RCC 7860 (cell line): ENCODE results near the gene RNF11.

Source experiments
- DNase-seq: peaks from one replicate; pipeline ENCODE4 v3.0.0-alpha.2; 2015; ENCODE audit warnings: low spot score
- FAIRE-seq: peaks from 2 replicates; lab custom pipeline; 2012; peaks lifted over from hg19 to GRCh38; lab: Jason Lieb, UNC

Gene RNF11

GRCh38 chr1:51294566-51295184 lies 58.6 kb downstream of the RNF11 start:
- no peak for FAIRE-seq
- no peak for DNase-seq

GRCh38 chr1:51295926-51296325 lies 59.9 kb downstream of the RNF11 start:
- no peak for FAIRE-seq

GRCh38 chr1:51296383-51297357 lies 60.6 kb downstream of the RNF11 start:
- DNase-seq, result peak; percentile 62
- FAIRE-seq, result no peak

More at GRCh38 chr1:51295926-51296325, 59.9 kb downstream of the RNF11 start:
- no peak for DNase-seq

- DNase-seq (no peak), FAIRE-seq (no peak)
These were observed 61.6 kb downstream of the RNF11 start for GRCh38 chr1:51297401-51298321.

- no peak for FAIRE-seq
- DNase-seq, result no peak
These were observed 62.2 kb downstream of the RNF11 start for GRCh38 chr1:51298322-51298705.

- FAIRE-seq (no peak), DNase-seq (no peak)
These were observed 63.3 kb downstream of the RNF11 start for GRCh38 chr1:51299185-51299885.

- FAIRE-seq (no peak), DNase-seq (no peak)
These were observed 64.1 kb downstream of the RNF11 start for GRCh38 chr1:51299981-51300670.

- DNase-seq (no peak), FAIRE-seq (no peak)
These were observed 65.2 kb downstream of the RNF11 start for GRCh38 chr1:51301152-51301843.

- FAIRE-seq (no peak), DNase-seq (no peak)
These were observed 65.7 kb downstream of the RNF11 start for GRCh38 chr1:51301844-51302162.

- no peak for FAIRE-seq
These were observed 66.2 kb downstream of the RNF11 start for GRCh38 chr1:51302270-51302669.

GRCh38 chr1:51302746-51303145 lies 66.7 kb downstream of the RNF11 start:
- DNase-seq, result no peak
- no peak for FAIRE-seq

More at GRCh38 chr1:51302270-51302669, 66.2 kb downstream of the RNF11 start:
- no peak for DNase-seq

GRCh38 chr1:51303315-51303714 lies 67.2 kb downstream of the RNF11 start:
- FAIRE-seq (no peak), DNase-seq (no peak)

GRCh38 chr1:51303751-51304251 lies 67.7 kb downstream of the RNF11 start:
- FAIRE-seq (no peak), DNase-seq (peak; percentile 50)

GRCh38 chr1:51304360-51304759 lies 68.3 kb downstream of the RNF11 start:
- FAIRE-seq (no peak), DNase-seq (no peak)

GRCh38 chr1:51305371-51305823 lies 69.3 kb downstream of the RNF11 start:
- peak; percentile 78 for DNase-seq
- FAIRE-seq, result peak; percentile 88

GRCh38 chr1:51306950-51307349 lies 70.9 kb downstream of the RNF11 start:
- FAIRE-seq (no peak), DNase-seq (no peak)

GRCh38 chr1:51308636-51309035 lies 72.6 kb downstream of the RNF11 start:
- FAIRE-seq (no peak), DNase-seq (no peak)

- DNase-seq (no peak), FAIRE-seq (no peak)
These were observed 73.2 kb downstream of the RNF11 start for GRCh38 chr1:51309291-51309690.
